GM12878 (cell line): Measurements from ENCODE around the gene ABHD8. TPM values are rescaled to one million over a fixed set of nuclear protein-coding genes. Genes with fewer than 3 reads are reported as not detected.

Source experiments
- ASH2L ChIP-seq: fragments of 300-600, 200-600 bp; sonication (generic); IDR thresholded peaks from 2 replicates; pipeline ENCODE4 v1.6.1; 2017; ENCODE audit warnings: low read depth, mild to moderate bottlenecking, borderline replicate concordance
- CHD2 ChIP-seq: IDR thresholded peaks from 2 replicates; pipeline ENCODE4 v1.6.1; 2011; ENCODE audit warnings: low read depth, low read length, improper control_type of control experiment, borderline replicate concordance
- CUX1 ChIP-seq: IDR thresholded peaks from 2 replicates; pipeline ENCODE4 v1.6.1; 2012; ENCODE audit warnings: improper control_type of control experiment, low read depth, low read length; ENCODE audit not compliant: insufficient replicate concordance
- HDAC2 ChIP-seq: fragments of 200-600 bp; sonication (generic); IDR thresholded peaks from 2 replicates; pipeline ENCODE4 v1.6.1; 2017
- IKZF2 ChIP-seq, 2 experiments: fragments of 450-650 bp; IDR thresholded peaks; 2 replicates each; pipeline ENCODE4 v1.6.1; 2017; ENCODE audit warnings: mild to moderate bottlenecking in 2 of 2, moderate library complexity in 2 of 2
- MEF2B ChIP-seq: fragments of 450-650 bp; IDR thresholded peaks from 2 replicates; pipeline ENCODE4 v1.6.1; 2018; ENCODE audit warnings: mild to moderate bottlenecking, moderate library complexity; ENCODE audit not compliant: partially characterized antibody, poor library complexity, severe bottlenecking
- NBN ChIP-seq: fragments of 450-650 bp; IDR thresholded peaks from 2 replicates; pipeline ENCODE4 v1.6.1; 2016
- POU2F2 ChIP-seq: IDR thresholded peaks from 3 replicates; pipeline ENCODE4 v1.6.1; 2011; ENCODE audit warnings: low read depth, mild to moderate bottlenecking, low read length, borderline replicate concordance
- RCOR1 ChIP-seq: conservative IDR thresholded peaks from 2 replicates; pipeline ENCODE4 v1.6.1; 2012; ENCODE audit warnings: low read depth, low read length, improper control_type of control experiment
- SRF ChIP-seq, 2 experiments: IDR thresholded peaks; 2 replicates each; pipeline ENCODE4 v1.6.1; 2011; ENCODE audit warnings: low read depth in 2 of 2, low read length in 2 of 2, mild to moderate bottlenecking in 1 of 2, moderate library complexity in 1 of 2
- STAT1 ChIP-seq: fragments of 450-650 bp; conservative IDR thresholded peaks from 2 replicates; pipeline ENCODE4 v1.6.1; 2014; ENCODE audit warnings: antibody characterized with exemption, mild to moderate bottlenecking
- TAF1 ChIP-seq: IDR thresholded peaks from 2 replicates; pipeline ENCODE4 v1.6.1; 2011; ENCODE audit warnings: mild to moderate bottlenecking, low read depth, low read length, borderline replicate concordance
- ZNF24 ChIP-seq: fragments of 450-650 bp; IDR thresholded peaks from 2 replicates; pipeline ENCODE4 v1.6.1; 2017; ENCODE audit warnings: antibody characterized with exemption, mild to moderate bottlenecking
- ZNF687 ChIP-seq: fragments of 450-650 bp; IDR thresholded peaks from 2 replicates; pipeline ENCODE4 v1.6.1; 2017; ENCODE audit warnings: mild to moderate bottlenecking, moderate library complexity
- polyA plus RNA-seq, 11 experiments: library from polyadenylated mRNA; depleted of rRNA in 4 of 11; unstranded in 6 of 11; stranded (reverse) in 5 of 11; fragments of >200 nt; fragmentation: Nextera tagmentation in 4 of 11; fragmentation: Illumina TruSeq in 1 of 11; extraction: Ambion mirVana in 4 of 11; extraction: Trizol in 1 of 11; gene quantifications; 1 replicate in 1 of 11; 2 replicates in 10 of 11; pipeline versions ENCODE4 v1.2.1 to v1.2.3, GENCODE V29; 2011 to 2016; ENCODE audit warnings: inconsistent platforms in 2 of 11, missing spikeins in 2 of 11, low read depth in 1 of 11
- total RNA-seq, 4 experiments: library from RNA; depleted of rRNA in 3 of 4; stranded (reverse); fragments of >200 nt in 3 of 4; fragmentation: Illumina TruSeq in 1 of 4; extraction: Trizol in 1 of 4; gene quantifications; 2 replicates each; pipeline versions ENCODE4 v1.2.1 to v1.2.3, GENCODE V29; 2013 to 2021
- TF ChIP-seq, protein P1 (sequence below): IDR thresholded peaks from 2 replicates; pipeline ENCODE4 v1.6.1; 2012; ENCODE audit warnings: low read depth, low read length, improper control_type of control experiment
- TF ChIP-seq, protein P2 (sequence below): fragments of 450-650 bp; IDR thresholded peaks from 2 replicates; pipeline ENCODE4 v1.6.1; 2017; ENCODE audit warnings: low read depth, mild to moderate bottlenecking, moderate library complexity

The ABHD8 gene
- total and polyA plus RNA-seq, 10 of the 15 experiments (the other 5 are each of a cell fraction or from before 2014, with no cell fraction given): 0.03 to 12.5 (median 6.0) TPM

- TF ChIP-seq IKZF2 (IDR thresholded peaks at IDR 0.05) (peak; percentile 56 to 68), ZNF24 (peak; percentile 56; the same call in 1 of the 2 replicates), ASH2L (no peak), NBN (peak; percentile 90), POU2F2 (0 out of 3 replicates have a peak, but pooled peaks have one; percentile 39), MEF2B (no peak), HDAC2 (no peak), SRF (IDR thresholded peaks at IDR 0.05; ENCODE audit: low read depth in 2 of 2, low read length in 2 of 2) (peak in 1 of 2 experiments; percentile 46; a peak in 1 of 4 replicates), ZNF687 (peak; percentile 68), TAF1 (peak; percentile 23; the same call in 1 of the 2 replicates), CUX1 (no peak), STAT1 (no peak), RCOR1 (no peak), CHD2 (0 out of 2 replicates have a peak, but pooled peaks have one; percentile 62)
- TF ChIP-seq, protein P1, sequence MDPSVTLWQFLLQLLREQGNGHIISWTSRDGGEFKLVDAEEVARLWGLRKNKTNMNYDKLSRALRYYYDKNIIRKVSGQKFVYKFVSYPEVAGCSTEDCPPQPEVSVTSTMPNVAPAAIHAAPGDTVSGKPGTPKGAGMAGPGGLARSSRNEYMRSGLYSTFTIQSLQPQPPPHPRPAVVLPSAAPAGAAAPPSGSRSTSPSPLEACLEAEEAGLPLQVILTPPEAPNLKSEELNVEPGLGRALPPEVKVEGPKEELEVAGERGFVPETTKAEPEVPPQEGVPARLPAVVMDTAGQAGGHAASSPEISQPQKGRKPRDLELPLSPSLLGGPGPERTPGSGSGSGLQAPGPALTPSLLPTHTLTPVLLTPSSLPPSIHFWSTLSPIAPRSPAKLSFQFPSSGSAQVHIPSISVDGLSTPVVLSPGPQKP: peak; percentile 61; the same call in 1 of the 2 replicates
- TF ChIP-seq, protein P2, sequence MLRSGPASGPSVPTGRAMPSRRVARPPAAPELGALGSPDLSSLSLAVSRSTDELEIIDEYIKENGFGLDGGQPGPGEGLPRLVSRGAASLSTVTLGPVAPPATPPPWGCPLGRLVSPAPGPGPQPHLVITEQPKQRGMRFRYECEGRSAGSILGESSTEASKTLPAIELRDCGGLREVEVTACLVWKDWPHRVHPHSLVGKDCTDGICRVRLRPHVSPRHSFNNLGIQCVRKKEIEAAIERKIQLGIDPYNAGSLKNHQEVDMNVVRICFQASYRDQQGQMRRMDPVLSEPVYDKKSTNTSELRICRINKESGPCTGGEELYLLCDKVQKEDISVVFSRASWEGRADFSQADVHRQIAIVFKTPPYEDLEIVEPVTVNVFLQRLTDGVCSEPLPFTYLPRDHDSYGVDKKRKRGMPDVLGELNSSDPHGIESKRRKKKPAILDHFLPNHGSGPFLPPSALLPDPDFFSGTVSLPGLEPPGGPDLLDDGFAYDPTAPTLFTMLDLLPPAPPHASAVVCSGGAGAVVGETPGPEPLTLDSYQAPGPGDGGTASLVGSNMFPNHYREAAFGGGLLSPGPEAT: peak; percentile 85
These were observed 31.5 kb upstream of the ABHD8 start, which contains the start of gene ANO8 (continued) for GRCh38 chr19:17334414-17335409.
